GM21381 (cell line): ENCODE measurements around the gene MBD3L1.

Source experiments
- ATAC-seq: cut with Tn5 transposase; IDR thresholded peaks from one replicate; pipeline ENCODE4 v1.9.1; 2021; ENCODE audit warnings: mild to moderate bottlenecking, moderate library complexity; ENCODE audit not compliant: unreplicated experiment

Gene MBD3L1

GRCh38 chr19:8832132-8833021, at the start of gene MBD3L1, which contains the start of gene ZNF558:
Gene MBD3L1, plus strand, starts transcription at chr19:8832377. Its CDS starts 10,302 bp downstream, at chr19:8842679.
Gene ZNF558, minus strand, starts transcription at chr19:8832304. Its CDS starts 9,645 bp downstream, at chr19:8822659.
- peak; percentile 80 for ATAC-seq

DNA sequence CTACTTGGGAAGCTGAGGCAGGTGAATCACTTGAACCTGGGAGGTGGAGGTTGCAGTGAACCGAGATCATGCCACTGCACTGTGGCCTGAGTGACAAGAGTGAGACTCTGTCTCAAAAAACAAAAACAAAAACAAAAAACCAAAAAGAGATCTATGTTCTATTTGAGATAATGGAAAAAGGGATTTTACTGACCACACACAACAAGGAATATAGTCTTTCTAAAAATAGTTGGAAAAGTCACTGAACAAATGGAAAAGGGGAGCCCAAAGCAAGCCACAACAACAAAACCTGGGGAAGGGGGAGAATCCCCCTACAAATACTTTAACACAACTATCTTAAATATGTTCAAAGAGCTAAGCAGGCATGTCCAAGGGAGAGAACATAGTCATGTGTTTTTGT, 37.4 kb upstream of the MBD3L1 start:
- ATAC-seq: no peak

GRCh38 chr19:8806661-8807060, 25.5 kb upstream of the MBD3L1 start:
- no peak for ATAC-seq

- no peak for ATAC-seq
Measured at GRCh38 chr19:8811315-8812172, 20.6 kb upstream of the MBD3L1 start.

DNA sequence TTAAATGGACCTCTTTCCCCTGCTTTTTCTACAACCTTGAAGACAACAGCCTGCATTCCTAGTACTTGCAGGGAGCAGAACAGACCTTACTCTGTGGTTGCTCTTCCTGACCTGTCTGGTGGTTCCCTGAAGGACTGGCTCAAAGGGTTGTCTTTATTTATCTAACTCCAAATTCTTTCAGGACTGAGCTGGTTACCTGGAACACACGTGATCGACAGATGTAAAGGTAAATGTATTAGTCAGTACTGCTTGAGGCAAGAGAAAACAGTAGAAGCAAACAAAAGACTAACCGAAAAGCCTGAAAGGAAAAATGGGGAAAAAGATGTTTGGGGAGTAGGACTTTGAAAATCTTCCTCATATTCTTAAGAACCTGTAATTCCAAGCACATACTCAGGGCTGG, 18.0 kb upstream of the MBD3L1 start:
- ATAC-seq: no peak

DNA sequence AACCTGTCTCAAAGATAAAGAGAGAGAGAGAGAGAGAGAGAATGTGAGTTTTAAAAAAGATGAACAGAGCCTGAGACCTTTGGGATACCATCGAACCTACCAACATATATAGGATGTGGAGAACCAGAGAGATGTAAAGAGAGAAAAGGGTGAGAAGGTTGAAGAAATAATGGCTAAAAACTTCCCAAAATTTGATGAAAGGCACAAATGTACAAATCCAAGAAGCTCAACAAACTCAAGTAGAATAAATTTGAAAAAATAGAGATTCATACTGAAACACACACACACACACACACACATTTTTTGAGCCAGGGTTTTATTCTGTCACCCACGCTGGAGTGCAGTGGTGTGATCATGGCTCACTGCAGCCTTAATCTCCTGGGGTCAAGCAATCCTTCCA, 16.4 kb upstream of the MBD3L1 start:
- no peak for ATAC-seq

- ATAC-seq: no peak
Measured at GRCh38 chr19:8820234-8820633, 11.9 kb upstream of the MBD3L1 start.

DNA sequence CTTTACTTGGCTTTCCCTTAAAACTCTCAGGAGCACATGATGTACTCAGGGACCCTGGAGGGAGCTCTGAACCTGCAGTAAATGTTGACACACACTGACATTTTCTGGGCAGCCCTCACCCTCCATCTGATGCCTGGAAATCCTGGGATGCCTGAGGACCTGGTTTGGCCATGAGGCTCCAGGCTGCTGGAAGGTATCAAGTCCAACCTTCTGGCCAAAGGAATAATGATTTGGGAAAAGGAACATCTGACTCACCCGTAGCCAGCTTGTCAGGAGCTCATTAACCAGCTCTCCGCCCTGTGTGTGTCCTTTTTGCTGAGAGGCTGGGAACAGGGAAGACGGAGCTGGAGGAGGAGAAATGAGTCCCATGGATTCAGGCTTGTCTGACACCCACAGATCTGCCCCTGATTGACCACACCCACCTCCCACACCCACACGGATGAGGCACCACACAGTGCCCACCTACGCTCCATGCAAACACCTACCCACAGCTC, 10.4 kb upstream of the MBD3L1 start:
- ATAC-seq: no peak

DNA sequence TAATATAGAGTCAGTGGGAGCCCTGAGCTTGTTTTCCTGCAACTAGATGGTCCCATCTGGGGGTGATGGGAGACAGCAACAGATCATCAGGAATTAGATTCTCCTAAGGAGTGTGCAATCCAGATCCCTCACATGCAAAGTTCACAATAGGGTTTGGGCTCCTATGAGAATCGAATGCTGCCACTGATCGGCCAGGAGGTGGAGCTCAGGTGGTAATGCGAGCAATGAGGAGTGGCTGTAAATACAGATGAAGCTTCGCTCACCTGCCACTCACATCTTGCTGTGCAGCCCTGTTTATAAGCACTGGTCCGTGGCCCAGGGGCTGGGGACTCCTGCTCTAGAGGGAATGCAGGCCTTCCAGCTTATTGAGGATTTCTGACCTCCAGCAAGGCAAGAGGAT, 5.8 kb upstream of the MBD3L1 start:
- no peak for ATAC-seq

DNA sequence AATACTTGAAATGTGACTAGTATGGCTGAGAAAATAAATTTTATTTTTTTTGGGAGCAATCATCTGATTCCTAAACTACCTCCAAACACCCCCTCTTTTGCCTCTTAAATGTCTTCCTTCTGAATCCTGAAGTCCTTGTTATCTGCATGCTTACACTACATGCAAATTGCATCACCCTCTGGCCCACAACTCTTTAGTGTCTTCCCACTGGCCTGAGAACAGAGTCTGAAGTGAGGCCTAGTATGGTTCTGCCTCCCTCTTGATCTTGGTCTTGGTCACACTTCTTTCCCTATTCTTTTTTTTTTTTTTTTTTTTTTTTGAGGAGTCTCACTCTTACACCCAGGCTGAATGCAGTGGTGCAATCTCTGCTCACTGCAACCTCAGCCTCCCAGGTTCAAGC, 4.9 kb upstream of the MBD3L1 start:
- no peak for ATAC-seq

GRCh38 chr19:8831373-8831772, 804 bp upstream of the MBD3L1 start:
- ATAC-seq: no peak

DNA sequence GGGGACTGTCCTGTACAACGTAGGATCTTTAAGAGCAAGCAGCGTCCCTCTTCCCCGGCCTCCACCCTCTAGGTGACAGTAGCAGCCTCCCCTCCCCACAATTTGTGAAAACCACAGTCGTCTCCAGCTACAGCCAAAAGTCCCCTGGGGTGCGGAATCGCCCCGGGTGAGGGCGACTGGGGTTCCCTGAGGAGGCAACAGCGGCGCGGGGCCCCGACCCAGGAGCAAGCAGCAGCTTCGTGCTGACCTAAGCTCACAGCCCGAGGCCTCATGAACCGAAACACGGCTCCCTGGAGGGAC, 395 bp upstream of the MBD3L1 start:
- ATAC-seq: peak; percentile 15

- ATAC-seq: no peak
Measured at GRCh38 chr19:8835446-8835845, 3.3 kb downstream of the MBD3L1 start.

- no peak for ATAC-seq
Measured at GRCh38 chr19:8835877-8836276, 3.7 kb downstream of the MBD3L1 start.

GRCh38 chr19:8840708-8841107, 8.5 kb downstream of the MBD3L1 start:
- ATAC-seq: no peak

- ATAC-seq: no peak
Measured at GRCh38 chr19:8846819-8847218, 14.6 kb downstream of the MBD3L1 start.

GRCh38 chr19:8849232-8849631, 17.1 kb downstream of the MBD3L1 start:
- no peak for ATAC-seq

- no peak for ATAC-seq
Measured at GRCh38 chr19:8850488-8850887, 18.3 kb downstream of the MBD3L1 start.

DNA sequence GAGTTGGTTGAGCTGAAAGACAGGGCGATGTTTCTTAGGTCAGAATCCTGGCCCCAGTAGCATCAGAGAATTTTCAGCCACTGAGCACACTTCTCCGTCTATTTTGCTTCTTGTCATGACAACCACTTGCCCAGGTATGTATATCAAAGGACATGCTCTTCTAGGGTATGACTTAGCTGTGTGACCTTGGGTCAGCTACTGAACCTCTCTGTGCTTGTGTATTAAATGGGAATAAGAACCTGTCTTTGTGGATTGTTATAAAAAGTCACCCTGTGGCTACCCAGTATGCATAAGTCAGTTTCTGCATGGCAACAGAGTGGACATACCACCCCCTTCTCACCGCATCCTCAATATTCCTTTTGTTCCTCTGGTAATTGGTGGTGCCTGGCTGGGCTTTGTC, 26.1 kb downstream of the MBD3L1 start:
- ATAC-seq: no peak

- ATAC-seq: no peak
Measured at GRCh38 chr19:8866344-8866743, 34.2 kb downstream of the MBD3L1 start.

DNA sequence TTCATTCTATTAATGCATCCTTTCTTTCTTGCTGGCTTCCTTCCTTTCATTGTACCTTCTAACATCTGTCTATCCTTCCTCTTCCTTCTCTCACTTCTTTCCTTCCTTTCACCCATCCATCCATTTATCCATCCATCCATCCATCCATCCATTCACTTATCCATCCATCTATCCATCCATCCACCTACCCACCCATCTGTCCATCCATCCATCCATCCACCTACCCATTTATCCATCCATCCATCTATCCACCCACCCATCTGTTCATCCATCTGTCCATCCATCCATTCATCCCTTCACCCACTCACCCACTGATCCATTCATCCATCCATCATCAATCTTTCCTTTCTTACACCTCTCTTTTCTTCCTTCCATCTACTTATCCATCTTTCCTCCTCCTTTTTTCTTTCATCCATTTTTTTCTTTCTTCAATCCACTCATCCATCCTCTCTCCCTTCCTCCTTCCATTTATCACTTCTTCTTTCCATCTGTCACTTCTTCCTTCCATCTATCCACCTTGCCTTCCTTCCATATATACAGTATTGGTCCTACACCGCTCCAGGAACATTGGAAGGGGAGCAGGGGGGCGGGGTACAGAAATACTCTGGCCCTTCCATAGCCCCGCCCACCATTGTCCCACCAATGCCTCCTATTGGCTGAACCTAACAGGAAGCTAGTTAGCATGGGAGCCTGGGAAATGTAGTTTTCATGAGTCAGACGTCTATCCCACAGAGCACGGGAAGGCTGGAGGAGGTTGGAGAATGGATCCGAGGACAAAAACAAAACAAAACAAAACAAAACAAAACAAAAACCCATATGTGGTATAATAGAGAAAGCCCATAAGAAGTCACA, 45.9 kb downstream of the MBD3L1 start:
- ATAC-seq: no peak
